Activated T-cell treated with anti-CD3 and anti-CD28 coated beads, Interleukin-2, amount 50 U/mL, for 4 hours (primary cell): ENCODE results near the gene TARS3. TPM values are rescaled to one million over a fixed set of nuclear protein-coding genes. Genes with fewer than 3 reads are reported as not detected.
A peak's percentile ranks its signal among the peaks of the same experiment; 100 is the strongest.
"Not testable (repeated sequence)": the region's sequence is repeated elsewhere in the genome, so short reads cannot be mapped to it uniquely, and the experiment has no call there.

Experiments
- ATAC-seq, 2 donors: fragments of 200-7000 bp; cut with Tn5 transposase; one replicate each; pipeline ENCODE4 v1.10.0; 2021
- DNase-seq: peaks from one replicate; pipeline ENCODE4 v3.0.0-alpha.2; 2020
- H3K27me3 Mint-ChIP-seq: one replicate; pipeline ENCODE4 v1.8.0; 2021; ENCODE audit warnings: low read depth, mixed read lengths
- H3K36me3 Mint-ChIP-seq: one replicate; pipeline ENCODE4 v1.8.0; 2022; ENCODE audit warnings: mixed read lengths; ENCODE audit not compliant: insufficient read depth
- H3K4me1 Mint-ChIP-seq: one replicate; pipeline ENCODE4 v1.8.0; 2021; ENCODE audit warnings: low read depth, mixed read lengths
- H3K4me3 Mint-ChIP-seq: one replicate; pipeline ENCODE4 v1.8.0; 2021; ENCODE audit warnings: mild to moderate bottlenecking, moderate library complexity, mixed read lengths
- H3K9me3 Mint-ChIP-seq: one replicate; pipeline ENCODE4 v1.8.0; 2021; ENCODE audit warnings: mixed read lengths
- total RNA-seq, 3 donors: library from RNA; stranded (reverse); gene quantifications; one replicate each; pipeline ENCODE4 v1.2.1, GENCODE V29; 2021

The TARS3 gene
- total RNA-seq, 3 donors from 2014 or later: 6.1 to 6.7 (median 6.1) TPM

- not testable (repeated sequence) for H3K9me3 Mint-ChIP-seq, H3K27me3 Mint-ChIP-seq, H3K36me3 Mint-ChIP-seq, ATAC-seq
- H3K4me1 Mint-ChIP-seq: peaks cover 25% of the 10 kb centered on the region
- peak; percentile 10 for DNase-seq
- peak overlapping the region; percentile 35 for H3K4me3 Mint-ChIP-seq
Observed at GRCh38 chr15:101654624-101655337, 69.5 kb downstream of the TARS3 start.

- Mint-ChIP-seq H3K27me3 (no peaks in the 10 kb centered on the region), H3K4me1 (peaks cover 31% of the 10 kb centered on the region), H3K9me3 (no peaks in the 10 kb centered on the region), H3K36me3 (peaks cover 5% of the 10 kb centered on the region), H3K4me3 (peak overlapping the region; percentile 35)
- DNase-seq (no peak), ATAC-seq (no peak)
Observed at GRCh38 chr15:101654171-101654570, 70.1 kb downstream of the TARS3 start.

- peaks cover 40% of the 10 kb centered on the region for H3K4me1 Mint-ChIP-seq
- H3K27me3 Mint-ChIP-seq: no peaks in the 10 kb centered on the region
- H3K36me3 Mint-ChIP-seq: peaks cover 7% of the 10 kb centered on the region
Observed at GRCh38 chr15:101652786-101653430, 71.4 kb downstream of the TARS3 start.

GRCh38 chr15:101652098-101652785 lies 72.0 kb downstream of the TARS3 start, which contains the start of gene TM2D3:
Gene TM2D3 (minus strand): TSS chr15:101652381. CDS start chr15:101652361, 20 bp downstream.
- Mint-ChIP-seq H3K9me3 (no peaks in the 10 kb centered on the region), H3K27me3 (no peaks in the 10 kb centered on the region), H3K4me1 (peaks cover 40% of the 10 kb centered on the region), H3K4me3 (peak within 1 kb of the TSS; percentile 92), H3K36me3 (peaks cover 7% of the 10 kb centered on the region)
- DNase-seq: peak; percentile 93
- ATAC-seq: peak; percentile 96 to 97

More at GRCh38 chr15:101652786-101653430, 71.4 kb downstream of the TARS3 start:
- DNase-seq: peak; percentile 23
- Mint-ChIP-seq H3K4me3 (peak overlapping the region; percentile 92), H3K9me3 (no peaks in the 10 kb centered on the region)
- no peak for ATAC-seq

GRCh38 chr15:101651554-101652097 lies 72.6 kb downstream of the TARS3 start:
- Mint-ChIP-seq H3K36me3 (peaks cover 7% of the 10 kb centered on the region), H3K27me3 (no peaks in the 10 kb centered on the region), H3K4me1 (peaks cover 40% of the 10 kb centered on the region), H3K4me3 (peak overlapping the region; percentile 92), H3K9me3 (no peaks in the 10 kb centered on the region)
- DNase-seq: no peak
- ATAC-seq: peak; percentile 53 to 59

- Mint-ChIP-seq H3K4me1 (peaks cover 46% of the 10 kb centered on the region), H3K36me3 (peaks cover 16% of the 10 kb centered on the region), H3K27me3 (no peaks in the 10 kb centered on the region), H3K4me3 (peak overlapping the region; percentile 92), H3K9me3 (no peaks in the 10 kb centered on the region)
- ATAC-seq (no peak), DNase-seq (no peak)
Observed at GRCh38 chr15:101650145-101650544, 74.1 kb downstream of the TARS3 start.

- Mint-ChIP-seq H3K4me3 (no peak overlapping the region), H3K27me3 (no peaks in the 10 kb centered on the region), H3K9me3 (no peaks in the 10 kb centered on the region), H3K4me1 (peaks cover 38% of the 10 kb centered on the region), H3K36me3 (peaks cover 26% of the 10 kb centered on the region)
- DNase-seq (no peak), ATAC-seq (no peak)
Observed at GRCh38 chr15:101648356-101648755, 75.9 kb downstream of the TARS3 start.

- DNase-seq (no peak), ATAC-seq (no peak)
- Mint-ChIP-seq H3K4me1 (peaks cover 43% of the 10 kb centered on the region), H3K36me3 (peaks cover 32% of the 10 kb centered on the region), H3K27me3 (no peaks in the 10 kb centered on the region), H3K4me3 (no peak overlapping the region), H3K9me3 (no peaks in the 10 kb centered on the region)
Observed at GRCh38 chr15:101647251-101647650, 77.0 kb downstream of the TARS3 start.

GRCh38 chr15:101646672-101647071 lies 77.6 kb downstream of the TARS3 start:
- ATAC-seq (no peak), DNase-seq (no peak)
- peaks cover 49% of the 10 kb centered on the region for H3K4me1 Mint-ChIP-seq
- peaks cover 34% of the 10 kb centered on the region for H3K36me3 Mint-ChIP-seq
- no peak overlapping the region for H3K4me3 Mint-ChIP-seq
- H3K27me3 Mint-ChIP-seq: no peaks in the 10 kb centered on the region
- no peaks in the 10 kb centered on the region for H3K9me3 Mint-ChIP-seq

- no peak for DNase-seq
- ATAC-seq: no peak
- Mint-ChIP-seq H3K36me3 (peaks cover 43% of the 10 kb centered on the region), H3K4me1 (peaks cover 30% of the 10 kb centered on the region), H3K4me3 (no peak overlapping the region), H3K27me3 (no peaks in the 10 kb centered on the region), H3K9me3 (no peaks in the 10 kb centered on the region)
Observed at GRCh38 chr15:101642361-101642760, 81.9 kb downstream of the TARS3 start.

GRCh38 chr15:101641894-101642293 lies 82.4 kb downstream of the TARS3 start:
- Mint-ChIP-seq H3K4me3 (no peak overlapping the region), H3K36me3 (peaks cover 44% of the 10 kb centered on the region), H3K9me3 (no peaks in the 10 kb centered on the region), H3K27me3 (no peaks in the 10 kb centered on the region), H3K4me1 (peaks cover 30% of the 10 kb centered on the region)
- DNase-seq (no peak), ATAC-seq (no peak)

- Mint-ChIP-seq H3K36me3 (peaks cover 49% of the 10 kb centered on the region), H3K27me3 (no peaks in the 10 kb centered on the region), H3K9me3 (no peaks in the 10 kb centered on the region), H3K4me1 (peaks cover 30% of the 10 kb centered on the region), H3K4me3 (no peak overlapping the region)
- ATAC-seq (peak; percentile 48 to 56), DNase-seq (peak; percentile 68)
Observed at GRCh38 chr15:101641129-101641764, 83.0 kb downstream of the TARS3 start.

GRCh38 chr15:101639667-101640066 lies 84.6 kb downstream of the TARS3 start:
- no peak for ATAC-seq
- H3K4me3 Mint-ChIP-seq: no peak overlapping the region
- no peaks in the 10 kb centered on the region for H3K27me3 Mint-ChIP-seq
- H3K9me3 Mint-ChIP-seq: no peaks in the 10 kb centered on the region
- no peak for DNase-seq
- H3K36me3 Mint-ChIP-seq: peaks cover 35% of the 10 kb centered on the region
- H3K4me1 Mint-ChIP-seq: peaks cover 24% of the 10 kb centered on the region

- no peaks in the 10 kb centered on the region for H3K9me3 Mint-ChIP-seq
- H3K4me1 Mint-ChIP-seq: peaks cover 22% of the 10 kb centered on the region
- H3K36me3 Mint-ChIP-seq: peaks cover 29% of the 10 kb centered on the region
Observed at GRCh38 chr15:101637919-101638318, 86.4 kb downstream of the TARS3 start.

More at GRCh38 chr15:101637919-101638318, 86.4 kb downstream of the TARS3 start:
- ATAC-seq: no peak
- Mint-ChIP-seq H3K4me3 (no peak overlapping the region), H3K27me3 (no peaks in the 10 kb centered on the region)
- DNase-seq: no peak
